ENCODE results near the gene HYCC1.
"Not testable (repeated sequence)": the region's sequence is repeated elsewhere in the genome, so short reads cannot be mapped to it uniquely, and the experiment has no call there.

Gene HYCC1

GRCh38 chr7:23013715-23014649 is at the start of gene HYCC1:
Gene HYCC1, minus strand, starts transcription at chr7:23014130. Its CDS starts 23,019 bp downstream, at chr7:22991111.
- no peak within 1 kb of the TSS for H3K4me3 Mint-ChIP-seq
- ATAC-seq (replicated peaks; ENCODE audit: extremely low read depth, poor library complexity, severe bottlenecking) (peak; percentile 98), DNase-seq (ENCODE audit: low spot score in 2 of 2) (peak; percentile 99)
- no peaks in the 10 kb centered on the region for H3K27me3 Mint-ChIP-seq
- peaks cover 7% of the 10 kb centered on the region for H3K36me3 Mint-ChIP-seq (ENCODE audit: insufficient read depth)
- H3K4me1 Mint-ChIP-seq: peaks cover 5% of the 10 kb centered on the region
- H3K9me3 Mint-ChIP-seq: no peaks in the 10 kb centered on the region
- no peak within 1 kb of the TSS for H3K27ac Mint-ChIP-seq (ENCODE audit: low read depth)

- peaks cover 6% of the 10 kb centered on the region for H3K27me3 Mint-ChIP-seq
- H3K36me3 Mint-ChIP-seq (ENCODE audit: insufficient read depth): no peaks in the 10 kb centered on the region
- H3K27ac Mint-ChIP-seq (ENCODE audit: low read depth): no peak overlapping the region
- DNase-seq (ENCODE audit: low spot score in 2 of 2) (no peak), ATAC-seq (replicated peaks; ENCODE audit: extremely low read depth, poor library complexity, severe bottlenecking) (no peak)
- no peak overlapping the region for H3K4me3 Mint-ChIP-seq
- no peaks in the 10 kb centered on the region for H3K4me1 Mint-ChIP-seq
- no peaks in the 10 kb centered on the region for H3K9me3 Mint-ChIP-seq
These were observed 48.5 kb upstream of the HYCC1 start for GRCh38 chr7:23062452-23062851.

GRCh38 chr7:23061327-23061726 is 47.4 kb upstream of the HYCC1 start:
- H3K4me1 Mint-ChIP-seq: no peaks in the 10 kb centered on the region
- no peak for ATAC-seq (replicated peaks; ENCODE audit: extremely low read depth, poor library complexity, severe bottlenecking)
- no peak overlapping the region for H3K27ac Mint-ChIP-seq (ENCODE audit: low read depth)
- H3K9me3 Mint-ChIP-seq: no peaks in the 10 kb centered on the region
- H3K4me3 Mint-ChIP-seq: no peak overlapping the region
- no peak for DNase-seq (ENCODE audit: low spot score in 2 of 2)
- no peaks in the 10 kb centered on the region for H3K36me3 Mint-ChIP-seq (ENCODE audit: insufficient read depth)
- no peaks in the 10 kb centered on the region for H3K27me3 Mint-ChIP-seq

- Mint-ChIP-seq H3K27ac (ENCODE audit: low read depth) (no peak overlapping the region), H3K9me3 (no peaks in the 10 kb centered on the region), H3K4me1 (no peaks in the 10 kb centered on the region), H3K36me3 (ENCODE audit: insufficient read depth) (no peaks in the 10 kb centered on the region), H3K27me3 (no peaks in the 10 kb centered on the region), H3K4me3 (no peak overlapping the region)
- DNase-seq (ENCODE audit: low spot score in 2 of 2) (no peak), ATAC-seq (replicated peaks; ENCODE audit: extremely low read depth, poor library complexity, severe bottlenecking) (no peak)
These were observed 44.6 kb upstream of the HYCC1 start for GRCh38 chr7:23058408-23059096.

- Mint-ChIP-seq H3K9me3 (no peaks in the 10 kb centered on the region), H3K4me1 (no peaks in the 10 kb centered on the region), H3K36me3 (ENCODE audit: insufficient read depth) (no peaks in the 10 kb centered on the region), H3K4me3 (no peak overlapping the region), H3K27ac (ENCODE audit: low read depth) (no peak overlapping the region), H3K27me3 (no peaks in the 10 kb centered on the region)
- ATAC-seq (replicated peaks; ENCODE audit: extremely low read depth, poor library complexity, severe bottlenecking) (peak; percentile 84), DNase-seq (ENCODE audit: low spot score in 2 of 2) (peak; percentile 24 to 40)
These were observed 41.8 kb upstream of the HYCC1 start for GRCh38 chr7:23055582-23056178.

- H3K27ac Mint-ChIP-seq (ENCODE audit: low read depth): peak overlapping the region; percentile 47
- H3K4me3 Mint-ChIP-seq; ATAC-seq (replicated peaks; ENCODE audit: extremely low read depth, poor library complexity, severe bottlenecking); H3K9me3 Mint-ChIP-seq; H3K36me3 Mint-ChIP-seq (ENCODE audit: insufficient read depth); DNase-seq (ENCODE audit: low spot score in 2 of 2); H3K4me1 Mint-ChIP-seq; H3K27me3 Mint-ChIP-seq: not testable (repeated sequence)
These were observed 37.2 kb upstream of the HYCC1 start for GRCh38 chr7:23051124-23051485.

GRCh38 chr7:23046336-23046735 is 32.4 kb upstream of the HYCC1 start:
- H3K9me3 Mint-ChIP-seq; H3K27me3 Mint-ChIP-seq; H3K4me1 Mint-ChIP-seq; DNase-seq (ENCODE audit: low spot score in 2 of 2); H3K36me3 Mint-ChIP-seq (ENCODE audit: insufficient read depth); ATAC-seq (replicated peaks; ENCODE audit: extremely low read depth, poor library complexity, severe bottlenecking); H3K4me3 Mint-ChIP-seq; H3K27ac Mint-ChIP-seq (ENCODE audit: low read depth): not testable (repeated sequence)

- not testable (repeated sequence) for H3K27ac Mint-ChIP-seq (ENCODE audit: low read depth); ATAC-seq (replicated peaks; ENCODE audit: extremely low read depth, poor library complexity, severe bottlenecking); DNase-seq (ENCODE audit: low spot score in 2 of 2); H3K4me3 Mint-ChIP-seq; H3K27me3 Mint-ChIP-seq; H3K36me3 Mint-ChIP-seq (ENCODE audit: insufficient read depth); H3K4me1 Mint-ChIP-seq; H3K9me3 Mint-ChIP-seq
These were observed 31.2 kb upstream of the HYCC1 start for GRCh38 chr7:23045086-23045485.

- ATAC-seq (replicated peaks; ENCODE audit: extremely low read depth, poor library complexity, severe bottlenecking): no peak
- Mint-ChIP-seq H3K4me3 (no peak overlapping the region), H3K36me3 (ENCODE audit: insufficient read depth) (no peaks in the 10 kb centered on the region), H3K9me3 (no peaks in the 10 kb centered on the region), H3K27me3 (no peaks in the 10 kb centered on the region), H3K27ac (ENCODE audit: low read depth) (no peak overlapping the region), H3K4me1 (no peaks in the 10 kb centered on the region)
- no peak for DNase-seq (ENCODE audit: low spot score in 2 of 2)
These were observed 30.7 kb upstream of the HYCC1 start for GRCh38 chr7:23044581-23044980.

GRCh38 chr7:23043441-23043840 is 29.5 kb upstream of the HYCC1 start:
- ATAC-seq (replicated peaks; ENCODE audit: extremely low read depth, poor library complexity, severe bottlenecking) (no peak), DNase-seq (ENCODE audit: low spot score in 2 of 2) (no peak)
- no peak overlapping the region for H3K27ac Mint-ChIP-seq (ENCODE audit: low read depth)
- H3K4me1 Mint-ChIP-seq: no peaks in the 10 kb centered on the region
- no peak overlapping the region for H3K4me3 Mint-ChIP-seq
- no peaks in the 10 kb centered on the region for H3K27me3 Mint-ChIP-seq
- no peaks in the 10 kb centered on the region for H3K9me3 Mint-ChIP-seq
- H3K36me3 Mint-ChIP-seq (ENCODE audit: insufficient read depth): no peaks in the 10 kb centered on the region

GRCh38 chr7:23039674-23040073 is 25.7 kb upstream of the HYCC1 start:
- not testable (repeated sequence) for H3K4me3 Mint-ChIP-seq; H3K4me1 Mint-ChIP-seq; DNase-seq (ENCODE audit: low spot score in 2 of 2); H3K36me3 Mint-ChIP-seq (ENCODE audit: insufficient read depth); H3K9me3 Mint-ChIP-seq; H3K27ac Mint-ChIP-seq (ENCODE audit: low read depth); ATAC-seq (replicated peaks; ENCODE audit: extremely low read depth, poor library complexity, severe bottlenecking)
- peaks cover 13% of the 10 kb centered on the region for H3K27me3 Mint-ChIP-seq

- not testable (repeated sequence) for ATAC-seq (replicated peaks; ENCODE audit: extremely low read depth, poor library complexity, severe bottlenecking); H3K4me3 Mint-ChIP-seq; H3K9me3 Mint-ChIP-seq; H3K27ac Mint-ChIP-seq (ENCODE audit: low read depth); H3K4me1 Mint-ChIP-seq; H3K36me3 Mint-ChIP-seq (ENCODE audit: insufficient read depth); DNase-seq (ENCODE audit: low spot score in 2 of 2)
- peaks cover 42% of the 10 kb centered on the region for H3K27me3 Mint-ChIP-seq
These were observed 21.8 kb upstream of the HYCC1 start for GRCh38 chr7:23035542-23036371.
